IMR-90 (cell line): ENCODE measurements around the gene INO80. TPM values are rescaled to one million over a fixed set of nuclear protein-coding genes. Genes with fewer than 3 reads are reported as not detected.

ENCODE experiments used
- ATAC-seq: fragments of 200-7000 bp; cut with Tn5 transposase; 2 replicates; pipeline ENCODE4 v1.9.1; 2020; ENCODE audit warnings: low read depth, mild to moderate bottlenecking, moderate library complexity
- BruUV-seq: library from RNA; stranded (reverse); fragments of 400-500 nt; replicated peaks from 2 replicates; lab custom pipeline; 2021; lab: Mats Ljungman, UMichigan
- CTCF ChIA-PET: fragments of 300-600 bp; formaldehyde crosslinking; extraction: SDS; loops from one replicate; lab custom pipeline; 2021; ENCODE audit warnings: antibody characterized with exemption; lab: Yijun Ruan, JAX
- POLR2A ChIA-PET: fragments of 300-600 bp; sonication (Branson Sonifier 250); formaldehyde crosslinking; loops from one replicate; lab custom pipeline; 2022; ENCODE audit warnings: antibody characterized with exemption; ENCODE audit not compliant: unreplicated experiment; lab: Charles Lee
- DNase-seq: peaks from one replicate; pipeline ENCODE4 v3.0.0; 2013
- H2AFZ ChIP-seq: replicated peaks from 2 replicates; pipeline ENCODE3; 2013; ENCODE audit warnings: low read length, mild to moderate bottlenecking; ENCODE audit not compliant: poor library complexity
- H2AK5ac ChIP-seq: 2 replicates; pipeline ENCODE4 v1.6.1; 2013; ENCODE audit warnings: low read depth, low read length, inconsistent platforms
- H2AK9ac ChIP-seq: replicated peaks from 2 replicates; pipeline ENCODE3; 2013; ENCODE audit warnings: mild to moderate bottlenecking, low read depth, low read length, moderate library complexity; ENCODE audit not compliant: poor library complexity
- H2BK120ac ChIP-seq: 2 replicates; pipeline ENCODE4 v1.6.1; 2013; ENCODE audit warnings: low read depth, low read length, inconsistent platforms
- H2BK15ac ChIP-seq: 3 replicates; pipeline ENCODE4 v1.6.1; 2013; ENCODE audit warnings: low read depth, low read length, inconsistent platforms
- H2BK20ac ChIP-seq: 2 replicates; pipeline ENCODE4 v1.6.1; 2013; ENCODE audit warnings: low read depth, mild to moderate bottlenecking, inconsistent platforms, low read length, moderate library complexity
- H2BK5ac ChIP-seq: 2 replicates; pipeline ENCODE4 v1.6.1; 2013; ENCODE audit warnings: mild to moderate bottlenecking, low read depth, low read length, inconsistent platforms; ENCODE audit not compliant: poor library complexity, severe bottlenecking
- H3K14ac ChIP-seq: replicated peaks from 2 replicates; pipeline ENCODE4 v1.6.1; 2013; ENCODE audit warnings: low read depth, low read length, inconsistent platforms
- H3K18ac ChIP-seq: 2 replicates; pipeline ENCODE4 v1.6.1; 2013; ENCODE audit warnings: low read depth, low read length, control low read depth
- H3K23ac ChIP-seq: 2 replicates; pipeline ENCODE4 v1.6.1; 2013; ENCODE audit warnings: low read depth, low read length, inconsistent platforms
- H3K27ac ChIP-seq: 2 replicates; pipeline ENCODE4 v1.5.1; 2013; ENCODE audit warnings: mild to moderate bottlenecking, control low read depth, low read length; ENCODE audit not compliant: insufficient read depth
- H3K27me3 ChIP-seq: 2 replicates; pipeline ENCODE4 v1.6.1; 2013; ENCODE audit warnings: low read length; ENCODE audit not compliant: control insufficient read depth, insufficient read depth
- H3K36me3 ChIP-seq: 2 replicates; pipeline ENCODE4 v1.6.1; 2013; ENCODE audit warnings: low read length, mixed read lengths; ENCODE audit not compliant: control insufficient read depth, insufficient read depth
- H3K4ac ChIP-seq: 2 replicates; pipeline ENCODE4 v1.6.1; 2013; ENCODE audit warnings: low read depth, low read length, inconsistent platforms
- H3K4me1 ChIP-seq: 2 replicates; pipeline ENCODE4 v1.6.1; 2013; ENCODE audit warnings: low read length, mixed read lengths; ENCODE audit not compliant: control insufficient read depth, insufficient read depth
- H3K4me2 ChIP-seq: 2 replicates; pipeline ENCODE4 v1.6.1; 2013; ENCODE audit warnings: low read depth, mild to moderate bottlenecking, control low read depth, low read length, moderate library complexity
- H3K4me3 ChIP-seq: 2 replicates; pipeline ENCODE4 v1.5.1; 2013; ENCODE audit warnings: low read depth, mild to moderate bottlenecking, control low read depth, low read length, moderate library complexity; ENCODE audit not compliant: insufficient read depth
- H3K56ac ChIP-seq: 2 replicates; pipeline ENCODE4 v1.6.1; 2013; ENCODE audit warnings: low read length, inconsistent platforms; ENCODE audit not compliant: insufficient read depth; ENCODE audit errors: extremely low read depth
- H3K79me1 ChIP-seq, 2 experiments: 2 replicates each; pipeline ENCODE4 v1.6.1; 2013; ENCODE audit warnings: low read length in 2 of 2, inconsistent platforms in 1 of 2, low read depth in 1 of 2
- H3K9ac ChIP-seq: 2 replicates; pipeline ENCODE4 v1.6.1; 2013; ENCODE audit warnings: low read depth, low read length, control low read depth
- H3K9me1 ChIP-seq: 2 replicates; pipeline ENCODE4 v1.6.1; 2013; ENCODE audit warnings: low read length, inconsistent platforms; ENCODE audit not compliant: insufficient read depth
- H3K9me3 ChIP-seq: 2 replicates; pipeline ENCODE4 v1.6.1; 2013; ENCODE audit warnings: low read length; ENCODE audit not compliant: control insufficient read depth, insufficient read depth
- H4K20me1 ChIP-seq: 2 replicates; pipeline ENCODE4 v1.6.1; 2013; ENCODE audit warnings: low read length, inconsistent platforms; ENCODE audit not compliant: insufficient read depth
- H4K5ac ChIP-seq: 2 replicates; pipeline ENCODE4 v1.6.1; 2013; ENCODE audit warnings: mild to moderate bottlenecking, low read depth, low read length, control low read depth
- H4K8ac ChIP-seq, 2 experiments: 2 replicates each; pipeline ENCODE4 v1.6.1; 2013; ENCODE audit warnings: low read depth in 2 of 2, low read length in 2 of 2, control low read depth in 1 of 2, inconsistent platforms in 1 of 2
- H4K91ac ChIP-seq: 2 replicates; pipeline ENCODE4 v1.6.1; 2013; ENCODE audit warnings: low read depth, low read length, inconsistent platforms; ENCODE audit not compliant: insufficient read depth
- BHLHE40 ChIP-seq: fragments of 150-350 bp; IDR thresholded peaks from 2 replicates; pipeline ENCODE4 v1.6.1; 2016; ENCODE audit warnings: mild to moderate bottlenecking, low read depth, low read length
- CEBPB ChIP-seq: IDR thresholded peaks from 2 replicates; pipeline ENCODE4 v1.6.1; 2012; ENCODE audit warnings: low read depth, low read length, improper control_type of control experiment
- CHD1 ChIP-seq: IDR thresholded peaks from 2 replicates; pipeline ENCODE4 v1.6.1; 2012; ENCODE audit warnings: low read depth, low read length, improper control_type of control experiment
- CTCF ChIP-seq: conservative IDR thresholded peaks from 2 replicates; pipeline ENCODE4 v1.5.1; 2012; ENCODE audit warnings: mild to moderate bottlenecking, low read depth, low read length, improper control_type of control experiment
- ELK1 ChIP-seq: fragments of 150-350 bp; IDR thresholded peaks from 2 replicates; pipeline ENCODE4 v1.6.1; 2016; ENCODE audit warnings: low read depth, mild to moderate bottlenecking, low read length, moderate library complexity, borderline replicate concordance
- MAFK ChIP-seq: IDR thresholded peaks from 2 replicates; pipeline ENCODE4 v1.6.1; 2012; ENCODE audit warnings: low read depth, low read length, improper control_type of control experiment
- NFE2L2 ChIP-seq: fragments of 150-350 bp; IDR thresholded peaks from 2 replicates; pipeline ENCODE4 v1.6.1; 2016; ENCODE audit warnings: low read depth, mild to moderate bottlenecking, low read length
- POLR2A ChIP-seq: IDR thresholded peaks from 2 replicates; pipeline ENCODE4 v1.6.1; 2012; ENCODE audit warnings: mild to moderate bottlenecking, low read depth, low read length
- RAD21 ChIP-seq: IDR thresholded peaks from 2 replicates; pipeline ENCODE4 v1.6.1; 2012; ENCODE audit warnings: low read length, improper control_type of control experiment
- RCOR1 ChIP-seq: IDR thresholded peaks from 2 replicates; pipeline ENCODE4 v1.6.1; 2012; ENCODE audit warnings: mild to moderate bottlenecking, low read length, improper control_type of control experiment; ENCODE audit not compliant: insufficient replicate concordance
- SMC3 ChIP-seq: fragments of 150-350 bp; IDR thresholded peaks from 2 replicates; pipeline ENCODE4 v1.6.1; 2016; ENCODE audit warnings: low read depth, mild to moderate bottlenecking, antibody characterized with exemption, low read length, moderate library complexity
- USF2 ChIP-seq: fragments of 150-350 bp; IDR thresholded peaks from 2 replicates; pipeline ENCODE4 v1.6.1; 2017; ENCODE audit warnings: mild to moderate bottlenecking, antibody characterized with exemption, low read length, low read depth
- dilution Hi-C: fragments of 300-500 bp; cut with HindIII; formaldehyde crosslinking; loops from one replicate; pipeline ENCODE4 v1.14.3; 2018; ENCODE audit warnings: low sequenced_read_pairs; ENCODE audit not compliant: unreplicated experiment
- in situ Hi-C: fragments of 300-500 bp; cut with MboI; formaldehyde crosslinking; loops from 3 replicates; pipeline ENCODE4 v1.14.3; 2019; ENCODE audit warnings: low sequenced_read_pairs, inconsistent platforms, mixed read lengths
- intact Hi-C: fragments of 100-400 bp; cut with micrococcal nuclease; formaldehyde crosslinking; loops from 2 replicates; pipeline ENCODE4 v1.10.0; 2022
- polyA plus RNA-seq, 3 experiments: library from polyadenylated mRNA; depleted of rRNA; stranded (reverse); fragments of >200 nt; gene quantifications; 2 replicates each; pipeline ENCODE4 v1.2.3, GENCODE V29; 2012; ENCODE audit warnings: low replicate concordance in 1 of 3
- total RNA-seq: library from RNA; depleted of rRNA; stranded (reverse); fragments of >200 nt; gene quantifications from 2 replicates; pipeline ENCODE4 v1.2.3, GENCODE V29; 2012

The INO80 gene
- total and polyA plus RNA-seq, 2 of the 4 experiments (the other 2 are of a cell fraction): 6.0 to 13.3 TPM

GRCh38 chr15:41011055-41011815 lies 104.8 kb downstream of the INO80 start (continued):
- TF ChIP-seq USF2: no peak

GRCh38 chr15:41010345-41010744 lies 105.7 kb downstream of the INO80 start:
- Histone ChIP-seq H3K4ac (peak overlapping the region; percentile 70), H3K79me1 (peaks cover 24 to 80% of the 10 kb centered on the region in 2 experiments), H3K14ac (peak overlapping the region; percentile 77; the same call in 1 of the 2 replicates), H3K23ac (peak overlapping the region; percentile 72; the same call in 1 of the 2 replicates), H4K20me1 (no peaks in the 10 kb centered on the region), H3K9me1 (peaks cover 6% of the 10 kb centered on the region), H3K27me3 (no peaks in the 10 kb centered on the region), H2AK5ac (peak overlapping the region; percentile 95), H3K9me3 (no peaks in the 10 kb centered on the region), H3K18ac (peak overlapping the region; percentile 94; the same call in 1 of the 2 replicates), H3K4me3 (no peak overlapping the region), H2BK120ac (peak overlapping the region; percentile 93), H3K4me2 (no peak overlapping the region), H2AK9ac (no peak overlapping the region), H3K9ac (no peak overlapping the region), H2BK5ac (peak overlapping the region; percentile 87), H3K36me3 (peaks cover 4% of the 10 kb centered on the region), H3K56ac (no peak overlapping the region), H4K91ac (peak overlapping the region; percentile 65; the same call in 1 of the 2 replicates), H2AFZ (no peak overlapping the region), H2BK20ac (peak overlapping the region; percentile 77; the same call in 1 of the 2 replicates), H4K8ac (peak overlapping the region in 1 of 2 experiments; percentile 64; a peak in 3 of 4 replicates), H4K5ac (peak overlapping the region; percentile 75; the same call in 1 of the 2 replicates), H3K4me1 (peaks cover 20% of the 10 kb centered on the region), H3K27ac (no peak overlapping the region), H2BK15ac (peak overlapping the region; percentile 83; the same call in 1 of the 3 replicates)
- ChIA-PET CTCF (interaction anchor here (0.8 kb wide), 1 partner anchor 8 kb away, joined by 3 read pairs; no protein-coding TSS in a partner anchor), POLR2A (interaction anchor here (0.6 kb wide), 1 partner anchor 67 kb away, joined by 3 read pairs; no protein-coding TSS in a partner anchor)
- no TSS peak for BruUV-seq
- dilution Hi-C loops (no loop called here), intact Hi-C loops (no loop called here), in situ Hi-C loops (no loop called here)
- DNase-seq: no peak
- no peak for ATAC-seq
- TF ChIP-seq CHD1 (no peak), CTCF (no peak), BHLHE40 (no peak), RCOR1 (no peak), MAFK (no peak), ELK1 (no peak), RAD21 (no peak), NFE2L2 (no peak), CEBPB (no peak), POLR2A (no peak), SMC3 (no peak)
